Tibial nerve (tissue), 3 donors: ENCODE results near the gene PEX6.

Source experiments
- CTCF ChIP-seq, 5 experiments: fragments of 200-600 bp in 3 of 5; fragments of 450-650 bp in 2 of 5; sonication (generic) in 3 of 5; IDR thresholded peaks; one replicate each; pipeline ENCODE4 v1.5.1; 2016 to 2019; ENCODE audit warnings: antibody characterized with exemption in 5 of 5, mild to moderate bottlenecking in 3 of 5, moderate library complexity in 2 of 5
- POLR2A ChIP-seq, 2 donors: fragments of 450-650 bp; IDR thresholded peaks; one replicate each; pipeline ENCODE4 v1.6.1; 2017; ENCODE audit warnings: antibody characterized with exemption in 2 of 2, mild to moderate bottlenecking in 2 of 2, moderate library complexity in 2 of 2

- TF ChIP-seq CTCF (IDR thresholded peaks at IDR 0.05) (no peak), POLR2A (IDR thresholded peaks at IDR 0.05) (no peak)
These were observed 14.5 kb upstream of the PEX6 start for GRCh38 chr6:42993445-42993844.
